OCI-LY1 (cell line): Measurements from ENCODE around the gene NDUFAF8.

Experiments used
- EZH2 ChIP-seq: fragments of 200-600 bp; sonication (generic), shearing (Covaris generic); IDR thresholded peaks from 2 replicates; pipeline ENCODE4 v1.8.0; 2017; ENCODE audit warnings: borderline replicate concordance, mixed run types, mild to moderate bottlenecking, antibody characterized with exemption, low read length, moderate library complexity, mixed read lengths
- TF ChIP-seq, protein P1 (sequence below): fragments of 200-600 bp; sonication (generic), shearing (Covaris generic); IDR thresholded peaks from 2 replicates; pipeline ENCODE4 v1.5.1; 2017; ENCODE audit warnings: mild to moderate bottlenecking, antibody characterized with exemption, low read length, moderate library complexity, mixed read lengths

DNA sequence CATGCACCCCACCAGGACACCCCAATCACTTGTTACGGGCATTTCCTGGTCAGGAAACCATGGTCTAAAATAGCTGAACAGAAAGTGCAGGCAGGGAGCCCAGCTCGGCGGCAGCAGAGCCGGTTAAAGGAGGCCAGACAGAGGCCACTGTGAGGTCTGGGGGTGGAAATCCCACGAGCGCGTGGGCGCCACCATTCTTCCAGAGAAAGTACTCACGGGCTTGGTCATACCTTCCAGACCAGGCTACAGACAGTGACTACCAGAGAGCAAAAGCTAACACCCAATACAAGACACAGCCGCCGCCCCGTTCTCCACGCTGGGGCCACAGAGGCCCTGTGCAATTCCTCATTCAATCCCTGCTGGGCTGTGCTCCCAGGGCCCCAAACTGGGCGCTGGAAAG, 28.2 kb upstream of the NDUFAF8 start:
- TF ChIP-seq, protein P1, sequence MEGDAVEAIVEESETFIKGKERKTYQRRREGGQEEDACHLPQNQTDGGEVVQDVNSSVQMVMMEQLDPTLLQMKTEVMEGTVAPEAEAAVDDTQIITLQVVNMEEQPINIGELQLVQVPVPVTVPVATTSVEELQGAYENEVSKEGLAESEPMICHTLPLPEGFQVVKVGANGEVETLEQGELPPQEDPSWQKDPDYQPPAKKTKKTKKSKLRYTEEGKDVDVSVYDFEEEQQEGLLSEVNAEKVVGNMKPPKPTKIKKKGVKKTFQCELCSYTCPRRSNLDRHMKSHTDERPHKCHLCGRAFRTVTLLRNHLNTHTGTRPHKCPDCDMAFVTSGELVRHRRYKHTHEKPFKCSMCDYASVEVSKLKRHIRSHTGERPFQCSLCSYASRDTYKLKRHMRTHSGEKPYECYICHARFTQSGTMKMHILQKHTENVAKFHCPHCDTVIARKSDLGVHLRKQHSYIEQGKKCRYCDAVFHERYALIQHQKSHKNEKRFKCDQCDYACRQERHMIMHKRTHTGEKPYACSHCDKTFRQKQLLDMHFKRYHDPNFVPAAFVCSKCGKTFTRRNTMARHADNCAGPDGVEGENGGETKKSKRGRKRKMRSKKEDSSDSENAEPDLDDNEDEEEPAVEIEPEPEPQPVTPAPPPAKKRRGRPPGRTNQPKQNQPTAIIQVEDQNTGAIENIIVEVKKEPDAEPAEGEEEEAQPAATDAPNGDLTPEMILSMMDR, result no peak
- TF ChIP-seq EZH2, result no peak
